NCI-H82 treated with DMSO at 0.1 percent for 48 hours (cell line): ENCODE results near the gene PPARA.

Experiments used
- DNase-seq: peaks from one replicate; lab custom pipeline; 2025; ENCODE audit not compliant: unreplicated experiment; lab: John Stamatoyannopoulos, UW

Gene PPARA

GRCh38 chr22:46150034-46150654, at the start of gene PPARA:
PPARA (plus strand) TSS chr22:46150526; CDS start chr22:46198384, 47,858 bp downstream.
- DNase-seq: no peak

- no peak for DNase-seq
Measured at GRCh38 chr22:46102159-46102558, 48.2 kb upstream of the PPARA start.

- no peak for DNase-seq
Measured at GRCh38 chr22:46102752-46103151, 47.6 kb upstream of the PPARA start.

DNA sequence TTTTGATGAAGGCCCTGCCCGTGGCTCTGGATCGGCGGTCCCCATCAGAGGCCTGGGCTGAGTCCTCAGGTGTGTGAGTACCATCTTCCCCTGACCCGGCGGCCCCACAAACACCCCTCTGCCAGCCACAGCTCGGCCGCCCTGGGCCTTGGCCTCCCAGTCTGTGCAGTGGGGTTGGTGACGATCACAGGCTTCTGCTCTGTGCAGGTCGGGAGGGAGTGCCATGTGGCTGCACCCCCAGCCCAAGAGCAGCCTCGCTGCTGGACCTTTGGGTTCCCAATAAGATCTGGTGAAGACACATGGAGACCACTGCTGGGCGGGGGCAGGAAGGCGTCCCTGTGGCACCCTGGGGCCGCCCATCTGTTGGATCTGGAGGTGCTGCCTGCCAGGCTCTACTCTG, 47.1 kb upstream of the PPARA start:
- DNase-seq: no peak

GRCh38 chr22:46103664-46104063, 46.7 kb upstream of the PPARA start:
- DNase-seq: no peak

DNA sequence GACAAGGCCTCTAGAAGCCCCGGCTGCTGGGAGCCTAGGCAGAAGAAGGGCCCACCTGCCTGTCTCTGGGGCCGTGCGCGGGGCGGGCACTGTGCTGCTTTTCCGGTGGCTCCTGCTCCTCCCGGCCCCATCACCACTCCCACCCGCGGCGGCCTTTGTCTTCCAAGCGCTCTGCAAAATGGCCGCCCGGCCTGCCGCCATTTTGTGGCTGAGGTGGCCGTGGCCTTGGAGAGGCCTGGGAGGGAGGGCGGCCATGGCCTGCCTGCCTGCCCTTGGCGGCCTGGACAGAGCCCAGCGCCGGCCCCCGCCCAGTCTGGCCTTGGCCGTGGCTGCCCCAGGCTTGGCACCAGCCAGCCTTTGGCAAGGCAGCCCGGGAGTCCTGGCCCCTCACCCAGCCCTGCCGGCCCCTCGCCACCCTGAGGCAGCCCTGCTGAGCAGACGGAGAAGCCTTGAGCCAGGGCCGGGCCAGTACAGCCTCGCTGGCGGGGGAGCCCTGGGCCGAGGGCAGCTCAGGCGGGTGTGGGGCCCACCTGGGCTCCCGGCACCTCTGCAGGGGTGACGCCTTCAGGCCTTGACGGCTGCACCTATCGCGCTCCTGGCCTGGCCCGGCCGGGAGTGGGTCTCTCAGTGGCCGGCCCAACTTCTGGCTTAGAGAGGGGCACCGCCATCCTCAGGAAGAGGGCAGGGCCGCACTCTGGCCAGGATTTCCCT, 46.0 kb upstream of the PPARA start:
- DNase-seq: no peak

DNA sequence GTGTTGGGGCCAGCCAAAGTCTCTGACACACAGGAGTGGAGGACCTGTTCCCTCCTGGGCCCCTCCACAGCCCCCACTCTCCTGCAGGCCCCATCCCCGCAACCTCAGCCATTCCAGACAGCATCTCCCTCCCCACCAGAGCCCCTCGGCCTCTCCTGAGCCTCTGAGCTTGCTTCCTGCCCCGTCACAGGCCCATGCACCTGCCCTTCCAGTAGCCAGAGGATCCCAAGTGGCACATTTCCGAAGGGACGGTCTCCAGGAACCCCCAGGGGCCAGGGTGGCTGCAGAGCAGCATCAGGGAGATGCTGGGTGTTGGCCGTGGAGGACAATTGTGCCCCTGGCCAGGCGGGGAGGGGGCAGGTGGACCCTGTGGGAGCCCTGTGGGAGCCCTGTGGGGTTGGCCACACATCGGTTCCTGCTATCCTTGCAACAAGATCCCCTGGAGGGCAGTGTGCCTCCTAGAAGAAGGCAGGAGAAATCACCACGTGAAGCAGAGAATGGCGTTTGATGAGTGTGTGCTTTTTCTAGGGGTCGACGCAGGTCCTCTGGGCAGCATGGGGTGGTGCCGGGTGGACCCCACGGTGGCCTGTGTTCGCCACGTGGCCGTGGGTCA, 45.3 kb upstream of the PPARA start:
- no peak for DNase-seq

DNA sequence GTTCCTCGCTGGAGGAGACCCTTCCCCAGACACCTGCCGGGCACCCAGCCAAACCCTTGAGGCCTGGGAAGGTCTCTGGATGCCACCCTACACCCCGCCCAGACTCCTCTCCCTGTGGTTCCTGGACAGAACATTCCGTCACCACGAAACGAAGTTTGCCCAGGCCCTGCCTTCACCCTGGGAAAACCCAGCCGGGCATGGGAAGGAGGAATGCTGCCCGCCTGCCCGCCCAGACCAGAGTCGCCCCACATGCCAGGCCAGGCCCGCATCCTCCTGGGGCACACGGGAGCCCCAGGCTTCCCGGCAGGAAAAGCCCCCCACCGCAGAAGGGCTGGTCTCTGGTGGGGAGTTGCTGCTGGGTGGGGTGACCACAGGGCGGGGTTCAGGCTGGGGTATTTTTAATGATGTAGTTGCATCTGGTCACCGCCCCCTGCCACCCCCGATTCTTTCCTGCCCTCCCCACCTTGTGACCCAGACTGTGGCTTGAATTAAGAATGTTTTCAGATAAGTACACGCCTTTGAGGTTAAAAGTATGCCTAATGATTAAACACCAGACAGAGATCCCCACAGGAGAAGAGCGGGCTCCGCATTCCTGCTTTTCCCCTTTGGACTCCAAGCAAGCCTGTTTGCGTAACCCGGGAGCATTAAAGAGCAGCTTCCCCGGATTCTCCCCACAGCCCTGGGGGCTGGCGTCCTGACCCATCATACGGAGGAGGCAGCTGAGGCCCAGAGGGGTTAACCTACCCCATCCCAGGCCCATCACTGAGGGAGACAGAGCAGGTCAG, 44.6 kb upstream of the PPARA start:
- no peak for DNase-seq

- DNase-seq: no peak
Measured at GRCh38 chr22:46106279-46107022, 43.9 kb upstream of the PPARA start.

GRCh38 chr22:46107089-46107664, 43.1 kb upstream of the PPARA start:
- no peak for DNase-seq

GRCh38 chr22:46107753-46108563, 42.4 kb upstream of the PPARA start:
- no peak for DNase-seq

GRCh38 chr22:46108564-46109473, 41.5 kb upstream of the PPARA start:
- DNase-seq: no peak

DNA sequence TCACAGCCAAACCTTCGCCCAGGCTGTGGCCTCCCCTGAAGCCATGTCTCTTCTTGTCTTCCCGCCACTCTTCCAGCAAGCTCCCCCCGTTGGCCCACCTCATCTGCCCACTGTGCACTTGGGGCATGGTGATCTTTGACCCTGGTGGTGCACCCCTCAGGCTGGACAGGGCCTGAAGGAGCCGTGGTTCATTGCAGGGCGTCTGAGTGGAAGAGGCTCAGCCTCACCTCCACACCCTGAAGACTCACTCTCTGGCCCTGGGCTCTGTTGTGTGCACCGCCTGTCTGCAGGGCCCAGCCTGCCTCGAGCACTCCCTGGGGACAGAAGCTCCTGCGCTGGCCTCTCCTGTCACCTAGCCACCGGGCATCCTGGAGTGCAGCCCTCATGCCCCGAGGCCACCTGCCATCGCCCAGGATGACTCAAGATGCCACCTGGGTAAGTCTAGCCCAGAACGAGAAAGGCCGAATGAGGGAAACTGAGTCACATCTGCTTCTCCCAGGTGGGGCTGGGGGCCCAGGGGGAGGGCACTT, 40.8 kb upstream of the PPARA start:
- no peak for DNase-seq

DNA sequence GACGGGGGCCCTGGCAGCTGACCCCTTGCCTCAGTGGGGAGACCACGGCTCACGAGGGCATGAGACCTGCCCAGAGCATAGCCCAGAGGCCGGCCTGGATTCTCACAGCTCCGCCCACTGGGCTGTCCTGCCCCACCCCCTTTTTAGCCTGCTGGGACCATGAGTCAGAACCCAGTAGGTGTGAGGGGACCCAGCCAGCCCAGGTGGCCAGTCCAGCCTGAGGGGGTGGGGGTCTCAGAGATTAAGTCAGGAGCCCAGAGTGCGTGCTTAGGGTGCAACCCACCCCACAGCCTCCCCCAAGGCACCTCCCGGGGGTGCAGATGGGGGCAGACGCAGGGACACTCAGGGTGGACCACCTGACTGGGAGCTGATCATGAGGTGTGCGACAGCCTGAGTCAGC, 40.1 kb upstream of the PPARA start:
- DNase-seq: no peak

- no peak for DNase-seq
Measured at GRCh38 chr22:46111645-46112306, 38.5 kb upstream of the PPARA start.

- no peak for DNase-seq
Measured at GRCh38 chr22:46112405-46112804, 37.9 kb upstream of the PPARA start.

- DNase-seq: no peak
Measured at GRCh38 chr22:46113110-46113909, 37.0 kb upstream of the PPARA start.
